Activated T-helper 9 cell treated with anti-CD3 and anti-CD28 coated beads, Interleukin-2, amount 50 U/mL, for 16 hours (primary cell): Measurements from ENCODE around the gene HOXB6.

ENCODE experiments used
- DNase-seq: peaks from one replicate; pipeline ENCODE4 v3.0.0-alpha.2; 2020; ENCODE audit warnings: low read depth

The HOXB6 gene

GRCh38 chr17:48593840-48594537, 10.8 kb downstream of the HOXB6 start:
- DNase-seq: peak; percentile 73

DNA sequence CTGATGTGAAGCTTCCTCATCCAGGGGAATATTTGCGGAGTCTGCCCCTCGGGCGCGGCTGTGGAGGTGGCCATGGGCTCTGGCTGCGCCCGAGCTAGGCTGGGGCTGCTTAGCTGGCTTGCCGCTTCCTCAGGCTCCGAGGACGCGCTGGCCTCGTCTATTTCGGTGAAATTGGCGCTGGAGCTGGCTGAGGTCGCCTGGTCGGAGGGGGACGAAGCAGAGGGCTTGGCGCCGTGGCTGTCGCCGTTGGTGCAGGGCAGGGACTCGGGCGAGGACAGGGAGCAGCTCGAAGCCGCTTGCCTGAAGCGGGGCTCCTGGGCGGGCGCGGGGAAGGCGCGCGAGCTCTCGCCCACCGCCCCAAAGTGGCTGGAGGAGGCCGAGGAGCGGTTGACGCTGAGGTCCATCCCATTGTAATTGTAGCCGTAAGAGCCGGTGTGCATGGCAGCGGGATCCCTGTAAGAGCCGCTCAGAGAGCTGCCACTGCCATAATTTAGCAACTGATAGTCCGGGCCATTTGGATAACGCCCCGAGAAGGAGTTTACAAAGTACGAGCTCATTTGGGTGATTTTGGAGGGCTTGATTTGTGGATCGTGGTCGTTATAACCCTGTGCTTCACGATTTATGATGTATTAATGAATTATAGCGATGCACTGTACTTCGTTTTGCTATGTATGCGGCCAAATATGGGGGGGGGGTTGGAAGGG, 11.5 kb downstream of the HOXB6 start, which contains the start of gene HOXB5:
TSS of gene HOXB5 (minus strand) at position 654 of the 704 bp plus-strand sequence. CDS start at position 557, 97 bp downstream.
- DNase-seq: no peak

- DNase-seq: no peak
Observed at GRCh38 chr17:48592577-48592976, 12.2 kb downstream of the HOXB6 start.

DNA sequence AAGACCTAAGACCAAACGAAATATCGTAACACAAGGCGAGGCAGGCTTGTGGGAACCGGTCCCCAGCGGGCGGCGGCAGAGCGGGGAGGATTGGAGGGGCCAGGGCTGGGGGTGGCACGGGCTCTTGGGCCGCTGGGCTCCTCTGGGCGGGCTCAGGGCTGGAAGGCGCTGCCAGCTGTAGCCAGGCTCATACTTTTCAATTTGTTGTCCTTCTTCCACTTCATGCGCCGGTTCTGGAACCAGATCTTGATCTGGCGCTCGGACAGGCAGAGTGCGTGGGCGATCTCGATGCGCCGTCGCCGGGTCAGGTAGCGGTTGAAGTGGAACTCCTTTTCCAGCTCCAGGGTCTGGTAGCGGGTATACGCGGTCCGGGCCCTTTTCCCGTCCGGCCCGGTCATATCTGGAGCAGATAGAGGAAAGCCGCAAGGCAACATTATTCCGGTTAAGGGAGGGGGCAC, 12.7 kb downstream of the HOXB6 start:
- DNase-seq: no peak

DNA sequence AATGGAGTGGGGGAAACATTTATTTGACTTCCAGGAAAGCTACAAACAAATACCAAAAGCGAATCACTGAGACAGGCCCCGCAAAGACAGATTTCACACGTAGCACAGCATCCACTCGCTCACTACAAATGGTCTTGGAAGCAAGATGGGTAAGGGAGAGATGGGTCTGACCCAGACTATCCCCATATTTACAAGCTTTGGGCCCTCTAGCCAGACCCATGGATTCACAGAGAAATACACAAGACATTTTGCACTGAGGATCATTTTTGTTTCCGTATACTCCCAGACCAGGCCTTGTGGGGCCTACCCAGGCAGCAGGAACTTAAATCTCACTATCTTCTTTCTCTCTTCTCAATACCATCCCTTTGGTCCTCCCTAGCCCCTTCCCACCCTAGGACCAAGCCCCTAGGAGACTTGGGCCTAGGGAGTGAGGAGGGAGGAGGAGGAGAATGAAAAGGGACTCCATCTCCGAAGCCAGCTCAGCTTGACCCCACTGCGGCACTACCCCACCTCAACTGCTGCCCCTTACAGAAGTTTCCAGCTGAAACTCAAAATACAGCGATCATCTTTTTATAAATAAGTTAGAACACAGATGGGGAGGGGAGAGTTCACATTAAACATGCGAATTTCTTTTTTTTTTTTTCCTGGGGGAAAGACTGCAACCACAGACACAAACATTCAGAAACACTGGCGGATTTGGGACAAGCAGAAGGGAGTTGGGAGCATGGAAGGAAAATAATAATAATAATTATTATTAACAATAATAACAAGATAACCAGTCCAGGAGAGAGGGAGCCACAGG, 13.3 kb downstream of the HOXB6 start:
- DNase-seq: no peak

DNA sequence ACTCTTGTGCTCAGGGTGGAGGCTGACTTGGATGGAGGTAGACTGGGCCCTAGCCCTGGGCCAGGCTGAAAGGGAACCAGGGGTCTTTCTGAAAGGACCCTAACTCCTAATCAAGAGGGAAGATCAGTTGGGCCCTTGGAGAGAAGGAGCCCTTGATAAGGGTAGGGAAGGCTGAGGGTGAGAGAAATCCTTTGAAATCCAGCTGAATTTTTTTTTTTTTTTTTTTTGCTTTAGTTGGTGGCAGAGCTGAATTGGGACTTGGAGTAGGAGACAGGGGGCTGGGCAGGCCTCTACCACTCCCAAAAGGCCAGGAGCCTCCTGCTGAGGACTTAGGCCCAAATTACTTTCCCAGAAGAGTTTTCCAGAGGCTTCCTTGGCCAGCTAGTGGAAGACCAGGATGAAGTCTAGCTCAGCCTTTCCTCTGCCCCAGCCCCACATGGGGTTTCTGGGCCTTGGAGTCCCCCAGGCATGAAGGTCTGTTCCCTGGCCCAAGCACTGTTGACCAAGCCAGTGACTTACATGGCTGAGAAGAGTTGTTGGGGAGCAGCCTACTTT, 14.1 kb downstream of the HOXB6 start:
- no peak for DNase-seq

GRCh38 chr17:48589831-48590606, 14.8 kb downstream of the HOXB6 start, which contains the start of gene HOXB3:
HOXB3 (minus strand) TSS chr17:48590241; CDS start chr17:48552474, 37,767 bp downstream.
- DNase-seq: no peak

DNA sequence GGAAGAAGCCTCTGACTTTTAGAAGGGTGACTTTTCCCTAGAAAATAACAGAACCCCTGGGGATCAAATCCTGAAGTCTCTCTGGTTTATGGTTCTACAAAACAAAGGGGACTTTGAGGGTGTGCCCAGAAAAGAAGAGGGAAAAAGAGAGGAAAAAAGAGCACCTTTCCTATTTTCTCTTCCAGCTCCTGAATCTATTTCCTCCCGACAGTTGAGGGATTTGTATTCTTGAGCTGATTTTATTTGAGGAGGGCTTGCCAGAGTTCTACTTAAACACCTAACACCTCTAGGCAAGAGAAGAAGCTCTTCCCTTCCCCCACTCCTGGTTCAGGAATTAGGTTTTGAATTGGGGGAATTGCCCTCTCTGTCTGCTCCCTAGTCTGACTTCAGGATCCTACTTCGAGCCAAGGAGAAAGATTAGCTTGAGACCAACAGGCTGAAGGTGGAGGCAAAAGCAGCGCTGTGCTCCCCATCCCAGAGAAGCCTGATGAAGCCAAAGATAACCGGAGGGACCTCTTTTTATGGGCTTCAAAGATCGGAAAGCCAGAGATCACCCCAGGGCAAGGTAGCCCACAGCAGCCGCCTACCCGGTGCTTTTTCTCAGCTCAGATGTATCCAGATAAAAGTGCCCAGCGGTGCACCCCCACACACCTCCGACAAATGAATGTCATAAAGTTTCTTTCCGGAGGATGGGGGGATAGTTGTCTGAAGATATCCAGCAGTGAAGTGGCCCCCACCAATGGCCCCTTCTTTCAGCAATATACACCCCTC, 15.5 kb downstream of the HOXB6 start:
- no peak for DNase-seq

DNA sequence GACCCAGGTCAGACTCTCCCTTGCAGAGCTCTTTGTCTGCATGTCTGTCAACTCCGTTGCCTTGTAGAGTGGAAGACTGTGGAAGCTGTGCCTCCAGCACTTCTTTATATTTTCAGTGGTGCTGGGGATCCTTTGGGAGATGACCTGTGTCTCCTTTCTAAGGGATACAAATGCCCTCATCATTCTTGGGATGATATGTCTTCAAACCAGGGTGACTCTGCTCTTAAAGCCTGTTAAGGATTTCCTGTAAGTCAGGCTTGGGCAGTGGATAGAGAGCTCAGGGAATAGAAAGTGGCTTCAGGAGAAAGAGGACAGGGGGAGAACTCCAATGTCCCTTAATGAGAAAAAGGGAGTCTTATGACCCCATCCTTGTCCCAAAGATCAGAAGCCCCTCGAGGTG, 16.3 kb downstream of the HOXB6 start:
- DNase-seq: no peak

DNA sequence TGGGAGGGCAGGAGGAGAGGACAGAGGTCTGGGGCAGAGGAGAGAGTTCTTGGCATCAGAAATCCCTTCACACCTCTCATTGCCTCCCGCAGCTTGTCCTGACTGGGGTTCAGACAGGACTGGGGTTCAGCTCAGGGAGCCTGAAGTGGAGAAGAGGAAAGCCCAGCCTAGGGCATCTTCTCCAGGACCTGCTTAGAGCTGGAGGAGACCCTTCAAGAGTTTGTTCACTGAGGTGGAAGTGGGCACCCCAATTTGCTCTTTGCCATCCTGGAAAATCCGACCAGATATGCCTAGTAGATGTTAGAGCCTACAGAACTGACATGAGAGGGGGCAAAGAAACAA, 16.7 kb downstream of the HOXB6 start:
- DNase-seq: no peak

- no peak for DNase-seq
Observed at GRCh38 chr17:48587276-48588073, 17.3 kb downstream of the HOXB6 start.

GRCh38 chr17:48586355-48587258, 18.2 kb downstream of the HOXB6 start:
- DNase-seq: no peak

DNA sequence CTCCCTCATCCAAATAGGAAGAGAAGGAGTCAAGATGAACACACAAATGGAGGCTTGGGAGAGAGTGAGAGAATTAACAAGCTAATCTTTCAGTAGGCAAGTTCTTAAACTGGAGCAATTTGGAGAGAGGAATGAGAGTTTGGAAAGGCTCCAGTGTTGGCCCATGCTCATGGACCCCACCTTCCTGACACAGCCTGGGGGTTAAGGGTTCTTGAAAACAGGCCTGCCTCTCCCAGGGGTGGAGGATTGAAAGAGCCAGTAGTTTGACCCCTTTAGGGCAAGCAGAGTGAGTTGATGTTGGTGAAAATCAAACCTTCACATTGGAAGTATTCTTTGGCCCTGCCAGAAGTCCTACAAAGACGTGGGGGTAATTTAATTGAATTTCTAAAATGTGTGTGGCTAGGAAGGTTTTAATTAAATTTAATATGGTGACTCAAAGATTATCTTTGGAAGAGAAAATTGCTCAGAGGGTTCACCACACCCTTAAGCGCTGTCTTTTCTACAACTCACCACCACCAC, 20.5 kb downstream of the HOXB6 start:
- DNase-seq: no peak

GRCh38 chr17:48583708-48584222, 21.0 kb downstream of the HOXB6 start:
- DNase-seq: no peak

GRCh38 chr17:48582750-48583069, 22.1 kb downstream of the HOXB6 start:
- DNase-seq: no peak

GRCh38 chr17:48579760-48580554, 24.8 kb downstream of the HOXB6 start:
- DNase-seq: no peak

GRCh38 chr17:48579471-48579759, 25.4 kb downstream of the HOXB6 start:
- DNase-seq: no peak
